Measurements from ENCODE around the gene ZFYVE9.
"Not testable (repeated sequence)": the region's sequence is repeated elsewhere in the genome, so short reads cannot be mapped to it uniquely, and the experiment has no call there.

ZFYVE9 gene, protein sequence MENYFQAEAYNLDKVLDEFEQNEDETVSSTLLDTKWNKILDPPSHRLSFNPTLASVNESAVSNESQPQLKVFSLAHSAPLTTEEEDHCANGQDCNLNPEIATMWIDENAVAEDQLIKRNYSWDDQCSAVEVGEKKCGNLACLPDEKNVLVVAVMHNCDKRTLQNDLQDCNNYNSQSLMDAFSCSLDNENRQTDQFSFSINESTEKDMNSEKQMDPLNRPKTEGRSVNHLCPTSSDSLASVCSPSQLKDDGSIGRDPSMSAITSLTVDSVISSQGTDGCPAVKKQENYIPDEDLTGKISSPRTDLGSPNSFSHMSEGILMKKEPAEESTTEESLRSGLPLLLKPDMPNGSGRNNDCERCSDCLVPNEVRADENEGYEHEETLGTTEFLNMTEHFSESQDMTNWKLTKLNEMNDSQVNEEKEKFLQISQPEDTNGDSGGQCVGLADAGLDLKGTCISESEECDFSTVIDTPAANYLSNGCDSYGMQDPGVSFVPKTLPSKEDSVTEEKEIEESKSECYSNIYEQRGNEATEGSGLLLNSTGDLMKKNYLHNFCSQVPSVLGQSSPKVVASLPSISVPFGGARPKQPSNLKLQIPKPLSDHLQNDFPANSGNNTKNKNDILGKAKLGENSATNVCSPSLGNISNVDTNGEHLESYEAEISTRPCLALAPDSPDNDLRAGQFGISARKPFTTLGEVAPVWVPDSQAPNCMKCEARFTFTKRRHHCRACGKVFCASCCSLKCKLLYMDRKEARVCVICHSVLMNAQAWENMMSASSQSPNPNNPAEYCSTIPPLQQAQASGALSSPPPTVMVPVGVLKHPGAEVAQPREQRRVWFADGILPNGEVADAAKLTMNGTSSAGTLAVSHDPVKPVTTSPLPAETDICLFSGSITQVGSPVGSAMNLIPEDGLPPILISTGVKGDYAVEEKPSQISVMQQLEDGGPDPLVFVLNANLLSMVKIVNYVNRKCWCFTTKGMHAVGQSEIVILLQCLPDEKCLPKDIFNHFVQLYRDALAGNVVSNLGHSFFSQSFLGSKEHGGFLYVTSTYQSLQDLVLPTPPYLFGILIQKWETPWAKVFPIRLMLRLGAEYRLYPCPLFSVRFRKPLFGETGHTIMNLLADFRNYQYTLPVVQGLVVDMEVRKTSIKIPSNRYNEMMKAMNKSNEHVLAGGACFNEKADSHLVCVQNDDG (N-terminal part only)

DNA sequence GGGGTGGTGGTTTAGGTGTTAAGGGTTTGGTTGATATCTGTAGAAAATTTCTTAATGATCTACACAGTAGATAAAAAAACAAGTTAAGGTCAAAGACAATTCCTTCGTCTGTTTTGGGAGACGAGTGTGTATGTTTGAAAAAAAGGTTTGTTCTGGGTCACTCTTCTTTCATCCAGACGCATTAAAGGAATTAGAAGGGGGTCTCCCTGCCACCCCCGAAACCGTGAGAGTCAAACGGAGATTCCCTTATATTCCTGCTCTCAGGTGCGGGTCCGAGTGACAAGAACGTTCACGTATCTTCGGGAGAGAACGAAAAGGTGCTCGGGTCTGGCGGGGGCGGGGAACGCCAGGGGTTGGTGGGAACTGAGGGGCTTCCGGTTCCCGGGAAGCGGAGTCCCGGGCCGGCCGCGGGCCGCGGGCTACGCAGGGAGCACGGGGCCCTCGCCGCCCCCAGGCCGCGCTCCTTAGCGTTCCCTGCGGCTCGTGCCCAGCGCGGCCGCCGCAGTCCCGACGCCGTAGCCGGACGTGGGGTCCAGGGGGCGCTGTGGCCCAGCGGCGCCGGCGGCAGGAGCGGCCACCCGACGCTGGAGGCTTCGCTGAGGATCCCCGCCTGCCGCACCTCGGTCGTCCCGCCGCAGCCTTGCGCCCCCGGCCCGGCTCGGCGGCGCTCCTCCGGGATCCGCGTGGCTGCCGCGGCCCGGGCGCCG lies at the start of gene ZFYVE9:
TSS of gene ZFYVE9 (plus strand) at position 577 of the 707 bp plus-strand sequence. CDS start 91,118 bp downstream, outside the sequence.
- DNase-seq (ENCODE audit: low read depth in 3 of 3), result peak; percentile 37 to 64 (median 43)

GRCh38 chr1:52094300-52094699 lies 47.6 kb upstream of the ZFYVE9 start:
- DNase-seq (ENCODE audit: low read depth in 3 of 3), result not testable (repeated sequence)

DNA sequence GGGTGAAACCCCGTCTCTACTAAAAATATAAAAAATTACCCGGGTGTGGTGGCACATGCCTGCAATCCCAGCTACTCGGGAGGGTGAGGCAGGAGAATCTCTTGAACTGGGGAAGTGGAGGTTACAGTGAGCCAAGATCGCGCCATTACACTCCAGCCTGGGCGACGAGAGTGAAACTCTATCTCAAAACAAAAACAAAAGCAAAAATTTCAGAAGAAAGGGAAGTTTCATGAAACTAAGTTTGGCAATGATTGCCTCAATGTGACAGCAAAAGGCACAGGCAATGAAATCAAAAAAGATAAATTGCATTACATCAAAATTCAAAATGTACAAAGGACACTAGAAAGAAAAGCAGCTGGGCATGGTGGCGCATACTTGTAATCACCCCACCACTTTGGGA lies 45.7 kb upstream of the ZFYVE9 start:
- DNase-seq (ENCODE audit: low read depth in 3 of 3), result no peak

GRCh38 chr1:52098139-52098871 lies 43.6 kb upstream of the ZFYVE9 start:
- DNase-seq (ENCODE audit: low read depth in 3 of 3), result no peak

DNA sequence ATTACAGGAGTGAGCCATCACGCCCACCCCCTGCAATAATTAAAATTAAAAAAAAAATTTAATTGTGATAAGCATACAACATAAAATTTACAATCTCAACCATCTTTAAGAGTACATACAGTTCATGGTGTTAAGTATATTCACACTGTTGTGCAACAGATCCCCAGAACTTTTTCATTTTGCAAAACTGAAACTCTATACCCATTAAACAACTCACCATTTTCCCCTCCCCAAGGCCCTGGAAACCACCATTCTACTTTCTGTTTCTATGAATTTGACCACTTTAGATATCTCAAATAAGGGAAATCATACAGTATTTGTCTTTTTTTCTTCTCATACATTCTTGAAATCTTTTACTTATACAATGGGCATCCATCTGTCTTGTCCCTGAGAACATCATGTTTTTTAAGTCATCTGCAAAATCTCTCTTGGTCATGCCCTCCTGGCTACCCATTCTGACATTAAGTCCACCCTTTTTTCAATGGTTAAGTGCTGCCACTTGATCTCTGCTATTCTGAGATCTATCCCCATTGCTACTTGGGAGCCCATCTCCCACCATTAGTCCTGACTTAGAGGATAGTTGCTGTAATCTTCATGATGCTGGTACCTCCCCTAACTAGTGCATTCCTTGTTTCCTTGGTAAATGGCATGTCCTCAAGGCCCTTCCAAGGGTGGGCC lies 39.4 kb upstream of the ZFYVE9 start:
- DNase-seq (ENCODE audit: low read depth in 3 of 3), result no peak

GRCh38 chr1:52111492-52111891 lies 30.4 kb upstream of the ZFYVE9 start:
- DNase-seq (ENCODE audit: low read depth in 3 of 3), result no peak

- DNase-seq (ENCODE audit: low read depth in 3 of 3), result no peak
These were observed 29.4 kb upstream of the ZFYVE9 start for GRCh38 chr1:52112489-52112888.

GRCh38 chr1:52119301-52120079 lies 22.4 kb upstream of the ZFYVE9 start:
- DNase-seq (ENCODE audit: low read depth in 3 of 3), result no peak

GRCh38 chr1:52122384-52122783 lies 19.5 kb upstream of the ZFYVE9 start:
- no peak for DNase-seq (ENCODE audit: low read depth in 3 of 3)

DNA sequence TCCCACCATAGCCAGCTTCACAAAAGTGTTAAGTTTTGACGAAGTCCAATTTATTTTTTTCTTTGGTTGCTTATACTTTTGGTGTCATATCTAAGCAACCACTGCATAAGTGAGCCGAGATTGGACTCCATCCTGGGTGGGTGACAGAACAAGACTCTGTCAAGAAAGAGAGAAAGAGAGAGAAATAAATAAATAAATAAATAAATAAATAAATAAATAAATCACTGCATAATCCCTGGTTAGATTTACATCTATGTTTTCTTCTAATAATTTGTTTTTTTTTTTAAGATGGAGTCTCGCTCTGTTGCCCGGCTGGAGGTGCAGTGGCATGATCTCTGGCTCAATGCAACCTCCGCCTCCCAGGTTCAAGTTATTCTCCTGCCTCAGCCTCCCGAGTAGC lies 18.3 kb upstream of the ZFYVE9 start:
- no peak for DNase-seq (ENCODE audit: low read depth in 3 of 3)

- no peak for DNase-seq (ENCODE audit: low read depth in 3 of 3)
These were observed 16.0 kb upstream of the ZFYVE9 start for GRCh38 chr1:52125736-52126359.

- peak in 1 of 3 experiments; percentile 13 for DNase-seq (ENCODE audit: low read depth in 3 of 3)
These were observed 14.4 kb upstream of the ZFYVE9 start for GRCh38 chr1:52127181-52128180.

DNA sequence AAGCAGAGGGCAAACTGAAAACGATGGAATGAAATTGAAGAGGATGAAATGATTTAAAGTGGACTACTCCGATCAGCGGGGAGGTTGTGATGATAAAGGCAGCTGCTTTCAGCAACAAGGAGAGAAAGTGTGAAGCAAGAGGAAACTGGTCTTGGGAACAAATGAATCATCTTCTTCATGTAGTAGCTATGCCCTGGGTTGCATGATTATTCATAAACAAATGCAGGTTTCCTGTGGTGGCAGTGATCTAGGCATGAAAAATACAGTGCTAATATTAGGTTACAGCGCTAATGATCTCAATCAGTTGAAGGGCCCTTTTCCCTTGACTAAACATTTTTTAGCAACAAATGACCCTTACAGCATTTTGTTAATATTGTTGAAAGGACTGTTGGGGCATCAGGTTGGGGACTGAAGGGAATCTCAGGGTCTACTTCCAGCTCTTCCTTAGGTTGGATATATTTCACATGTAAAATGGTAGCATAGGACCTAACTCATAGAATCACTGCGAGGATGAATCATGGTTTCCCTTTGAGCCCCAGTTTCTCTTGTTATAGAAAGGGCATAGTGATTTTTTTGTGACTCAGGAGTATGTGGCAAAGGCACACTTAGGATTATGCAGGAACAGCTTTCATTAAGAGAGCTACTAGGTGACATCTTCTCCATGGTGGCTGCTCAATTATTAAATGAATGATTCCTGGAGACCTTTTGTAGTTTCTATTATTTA lies 1.9 kb upstream of the ZFYVE9 start:
- peak in 2 of 3 experiments; percentile 7 to 28 for DNase-seq (ENCODE audit: low read depth in 3 of 3)

DNA sequence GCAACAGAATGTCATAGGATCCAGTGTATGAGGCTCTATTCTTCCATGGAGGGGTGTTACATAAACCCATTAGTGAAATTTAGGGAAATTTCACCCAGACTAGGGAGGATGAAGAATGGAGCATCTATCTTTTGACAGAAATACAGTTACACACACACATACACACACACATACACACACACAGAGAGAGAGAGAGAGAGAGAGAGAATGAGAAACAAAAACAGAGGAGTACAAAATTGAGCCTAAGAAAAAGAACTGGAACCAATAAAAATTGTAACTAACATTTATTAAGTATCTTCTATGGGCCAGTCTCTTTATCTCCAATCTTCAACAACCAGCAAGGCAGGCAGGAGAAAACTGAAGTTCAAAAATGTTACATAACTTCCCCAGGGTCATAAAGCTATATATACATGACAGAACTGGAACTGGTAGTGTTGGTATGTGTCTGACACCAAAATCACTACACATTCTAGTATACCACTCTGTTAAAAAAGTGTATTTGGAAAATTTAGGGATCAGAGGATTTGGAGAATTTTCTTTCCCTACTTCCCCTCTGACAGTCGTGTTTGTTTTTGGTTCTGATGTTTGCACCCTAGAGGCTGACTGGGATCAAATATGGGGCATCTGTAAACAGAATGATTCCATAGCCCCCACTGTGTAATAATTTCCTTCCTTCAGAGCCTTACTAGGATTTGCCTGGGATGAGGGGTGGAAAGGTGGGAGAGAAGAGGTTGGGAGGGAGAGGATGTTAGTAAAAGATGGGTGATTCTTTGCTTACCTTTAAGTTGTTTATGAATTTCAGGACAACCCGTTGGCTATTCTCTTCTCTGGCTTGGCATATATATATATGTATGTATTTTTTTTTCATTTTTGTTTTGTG lies 1.0 kb upstream of the ZFYVE9 start:
- no peak for DNase-seq (ENCODE audit: low read depth in 3 of 3)

DNA sequence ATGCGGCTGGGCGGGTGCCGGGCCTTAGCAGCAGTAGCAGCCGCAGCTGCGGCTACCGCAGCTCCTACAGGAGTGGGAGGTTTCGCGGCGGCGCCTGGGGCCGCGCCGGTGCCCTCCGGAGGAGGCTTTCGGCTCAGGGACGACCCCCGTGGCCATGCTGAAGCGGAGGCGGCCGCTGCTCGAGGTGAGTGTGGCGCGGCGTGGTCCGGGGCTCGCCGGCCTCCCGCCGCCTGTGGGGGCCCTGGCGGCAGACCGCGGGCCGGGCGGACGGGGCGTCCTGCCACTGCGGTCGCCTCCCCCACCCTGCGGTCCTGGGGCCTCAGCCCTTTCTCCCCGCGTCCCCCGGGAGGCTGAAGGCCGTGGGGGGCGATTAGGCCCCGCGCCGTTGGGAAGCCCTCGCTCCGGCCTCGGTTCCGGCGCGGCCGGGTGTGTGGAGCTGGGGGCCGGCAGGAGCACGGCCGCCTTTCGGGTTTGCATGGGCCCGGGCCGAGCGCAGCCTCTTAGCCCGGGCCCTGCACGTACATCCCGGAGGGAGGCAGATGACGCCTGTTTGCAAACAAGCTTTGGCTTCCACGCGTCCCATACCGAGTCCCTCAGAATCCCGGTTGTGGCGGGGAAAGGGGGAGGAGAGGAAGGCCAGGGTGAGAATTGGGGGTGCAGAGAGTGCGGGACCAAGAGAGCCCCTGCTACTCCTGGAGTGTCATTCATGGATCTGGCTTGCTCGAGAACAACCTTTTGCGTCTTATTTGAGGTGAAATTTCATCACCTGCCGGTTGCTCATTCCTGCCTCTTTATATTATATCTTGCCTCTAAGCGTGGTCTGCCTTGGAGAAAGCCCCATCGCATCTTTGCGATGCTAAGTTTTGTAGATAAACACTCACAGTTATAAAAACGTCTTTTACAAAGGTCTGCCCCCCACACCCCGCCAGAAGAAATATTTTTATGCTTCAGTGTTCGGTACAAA lies 613 bp downstream of the ZFYVE9 start:
- DNase-seq (ENCODE audit: low read depth in 3 of 3), result peak in 1 of 3 experiments; percentile 22
